Cardiac fibroblast (primary cell): ENCODE results near the gene TMC6.
A peak's percentile ranks its signal among the peaks of the same experiment; 100 is the strongest.

Source experiments
- DNase-seq, 2 donors: peaks; one replicate each; pipeline versions ENCODE4 v3.0.0 to v3.0.0-alpha.2; 2010; ENCODE audit warnings: low read depth in 2 of 2
- H3K4me3 ChIP-seq, 2 donors: replicated peaks in 1 of 2; 1 replicate in 1 of 2; 2 replicates in 1 of 2; pipeline ENCODE4 v1.5.1; 2011; ENCODE audit warnings: low read depth in 2 of 2, low read length in 2 of 2, mild to moderate bottlenecking in 2 of 2, moderate library complexity in 1 of 2
- TF ChIP-seq, protein P1 (sequence below): IDR thresholded peaks from one replicate; pipeline ENCODE4 v1.5.1; 2011; ENCODE audit warnings: low read depth, mild to moderate bottlenecking, low read length, inconsistent platforms

The TMC6 gene

GRCh38 chr17:78132084-78132676 lies 3.6 kb upstream of the TMC6 start:
- no peak overlapping the region for H3K4me3 ChIP-seq
- no peak for DNase-seq
- TF ChIP-seq, protein P1, sequence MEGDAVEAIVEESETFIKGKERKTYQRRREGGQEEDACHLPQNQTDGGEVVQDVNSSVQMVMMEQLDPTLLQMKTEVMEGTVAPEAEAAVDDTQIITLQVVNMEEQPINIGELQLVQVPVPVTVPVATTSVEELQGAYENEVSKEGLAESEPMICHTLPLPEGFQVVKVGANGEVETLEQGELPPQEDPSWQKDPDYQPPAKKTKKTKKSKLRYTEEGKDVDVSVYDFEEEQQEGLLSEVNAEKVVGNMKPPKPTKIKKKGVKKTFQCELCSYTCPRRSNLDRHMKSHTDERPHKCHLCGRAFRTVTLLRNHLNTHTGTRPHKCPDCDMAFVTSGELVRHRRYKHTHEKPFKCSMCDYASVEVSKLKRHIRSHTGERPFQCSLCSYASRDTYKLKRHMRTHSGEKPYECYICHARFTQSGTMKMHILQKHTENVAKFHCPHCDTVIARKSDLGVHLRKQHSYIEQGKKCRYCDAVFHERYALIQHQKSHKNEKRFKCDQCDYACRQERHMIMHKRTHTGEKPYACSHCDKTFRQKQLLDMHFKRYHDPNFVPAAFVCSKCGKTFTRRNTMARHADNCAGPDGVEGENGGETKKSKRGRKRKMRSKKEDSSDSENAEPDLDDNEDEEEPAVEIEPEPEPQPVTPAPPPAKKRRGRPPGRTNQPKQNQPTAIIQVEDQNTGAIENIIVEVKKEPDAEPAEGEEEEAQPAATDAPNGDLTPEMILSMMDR, result no peak

- no peak for DNase-seq
- H3K4me3 ChIP-seq, result no peak overlapping the region
- TF ChIP-seq, protein P1, result no peak
Measured at GRCh38 chr17:78131172-78132083, 2.9 kb upstream of the TMC6 start.

- TF ChIP-seq, protein P1, result no peak
- H3K4me3 ChIP-seq, result no peak within 1 kb of the TSS
- DNase-seq, result no peak
Measured at GRCh38 chr17:78130437-78131101, 2.0 kb upstream of the TMC6 start, which contains the start of gene TMC8. TSS of gene TMC8 (plus strand) at chr17:78130771. CDS start at chr17:78131589, 818 bp downstream.

DNA sequence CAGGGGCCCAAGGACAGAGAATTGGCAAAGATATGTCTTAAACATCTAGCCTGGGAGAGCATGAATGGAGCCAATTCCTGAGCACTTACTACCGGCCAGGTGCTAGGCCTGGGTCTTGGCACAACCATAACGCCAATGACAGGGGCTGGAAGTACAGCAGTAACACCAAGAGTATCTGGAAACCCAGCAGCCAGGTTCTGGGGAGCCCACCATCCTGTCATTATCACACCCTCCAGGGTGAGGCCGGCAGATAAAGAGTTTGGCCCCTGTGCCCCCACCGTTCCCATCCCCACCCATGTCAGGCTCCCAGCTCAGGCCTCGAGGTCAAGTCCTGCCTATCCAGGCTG lies 1.5 kb upstream of the TMC6 start:
- no peak for DNase-seq
- TF ChIP-seq, protein P1, result no peak
- no peak overlapping the region for H3K4me3 ChIP-seq

- H3K4me3 ChIP-seq, result no peak overlapping the region
- no peak for DNase-seq
- TF ChIP-seq, protein P1, result no peak
Measured at GRCh38 chr17:78129351-78130089, 965 bp upstream of the TMC6 start.

DNA sequence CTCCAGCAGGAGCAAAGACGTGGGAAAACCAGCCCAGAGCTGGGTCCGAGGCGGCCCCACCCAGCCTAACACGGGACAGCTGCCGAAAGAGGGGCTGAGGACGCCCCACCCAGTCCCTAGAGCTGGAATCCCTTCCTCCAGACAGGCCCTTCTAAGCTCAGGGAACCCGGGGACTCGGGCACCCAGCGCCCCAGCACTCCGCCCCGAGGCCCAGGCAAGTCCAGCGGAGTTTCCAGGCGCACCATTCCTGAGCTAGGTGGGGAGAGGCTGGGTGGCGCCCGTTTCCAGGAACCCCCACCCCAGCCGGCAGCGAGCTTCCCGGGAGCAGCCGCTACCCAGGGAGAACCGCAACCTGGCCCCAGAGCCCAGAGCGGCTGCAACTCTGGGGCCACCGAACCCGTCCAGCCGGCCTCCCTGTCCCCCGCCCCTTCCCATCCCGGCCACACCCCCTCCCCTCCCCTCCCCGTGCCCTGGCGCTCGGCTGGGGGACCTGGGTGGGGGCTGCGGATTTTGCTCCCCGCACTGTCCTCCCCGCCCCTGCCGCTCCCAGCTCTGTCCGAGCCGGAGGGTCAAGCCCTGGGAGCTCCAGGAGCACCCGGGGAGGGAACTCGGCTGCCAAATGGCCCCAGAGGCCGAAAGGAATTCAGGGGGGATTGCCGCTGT lies 536 bp downstream of the TMC6 start:
- no peak for DNase-seq
- peak overlapping the region; percentile 53 to 56 for H3K4me3 ChIP-seq
- TF ChIP-seq, protein P1, result no peak
